A549 (cell line): Measurements from ENCODE around the gene SRSF5. TPM values are rescaled to one million over a fixed set of nuclear protein-coding genes. Genes with fewer than 3 reads are reported as not detected.
A peak's percentile ranks its signal among the peaks of the same experiment; 100 is the strongest.

ENCODE experiments used
- ATAC-seq, 2 experiments: fragments of 200-7000 bp in 1 of 2; fragments of >200 bp in 1 of 2; cut with Nextera tagmentation in 1 of 2; cut with Tn5 transposase in 1 of 2; 3 replicates each; pipeline versions ENCODE4 v1.8.0 to v1.9.1; 2018 to 2020; ENCODE audit warnings: mild to moderate bottlenecking in 1 of 2, moderate library complexity in 1 of 2
- CTCF ChIA-PET: fragments of 300-600 bp; sonication (Branson Sonifier 250); formaldehyde crosslinking; extraction: SDS; loops from one replicate; lab custom pipeline; 2021; ENCODE audit warnings: antibody characterized with exemption, inconsistent platforms; lab: Yijun Ruan, JAX
- POLR2A ChIA-PET: fragments of 350-600 bp; formaldehyde crosslinking; extraction: SDS; loops from one replicate; lab custom pipeline; 2021; ENCODE audit warnings: antibody characterized with exemption, inconsistent platforms; lab: Yijun Ruan, JAX
- DNase-seq, 2 experiments: peaks; one replicate each; pipeline versions ENCODE4 v3.0.0 to v3.0.0-alpha.2; 2011 to 2016; ENCODE audit warnings: low read depth in 1 of 2, low spot score in 1 of 2
- FAIRE-seq: peaks from 2 replicates; lab custom pipeline; 2011; peaks lifted over from hg19 to GRCh38; lab: Jason Lieb, UNC
- H3K27ac ChIP-seq, 2 experiments: fragments of >200 bp; sonication (Bioruptor Twin); formaldehyde crosslinking; 3 replicates each; pipeline ENCODE4 v1.5.1; 2016 to 2017
- H3K4me1 ChIP-seq: fragments of >200 bp; sonication (Bioruptor Twin); formaldehyde crosslinking; 3 replicates; pipeline ENCODE4 v1.6.1; 2016
- H3K4me2 ChIP-seq: fragments of >200 bp; sonication (Bioruptor Twin); formaldehyde crosslinking; 3 replicates; pipeline ENCODE4 v1.6.1; 2016
- H3K4me3 ChIP-seq: fragments of >200 bp; sonication (Bioruptor Twin); formaldehyde crosslinking; 3 replicates; pipeline ENCODE4 v1.5.1; 2016
- H3K9me3 ChIP-seq: fragments of >200 bp; sonication (Bioruptor Twin); formaldehyde crosslinking; 3 replicates; pipeline ENCODE4 v1.6.1; 2016
- ATOH8 ChIP-seq: fragments of 250-450 bp; sonication (Bioruptor Pico); IDR thresholded peaks from 2 replicates; pipeline ENCODE4 v1.5.0; 2020; ENCODE audit warnings: low read depth, mild to moderate bottlenecking, moderate library complexity
- BCL3 ChIP-seq: fragments of >200 bp; sonication (Bioruptor Twin); formaldehyde crosslinking; IDR thresholded peaks from 3 replicates; pipeline ENCODE4 v1.6.1; 2016
- CBX2 ChIP-seq: fragments of 200-600 bp; sonication (generic); IDR thresholded peaks from 2 replicates; pipeline ENCODE4 v1.6.1; 2016; ENCODE audit warnings: low read depth, mild to moderate bottlenecking, borderline replicate concordance
- CHD2 ChIP-seq: fragments of 150-350 bp; IDR thresholded peaks from 2 replicates; pipeline ENCODE4 v1.6.1; 2014; ENCODE audit warnings: low read length; ENCODE audit not compliant: partially characterized antibody
- CHD4 ChIP-seq: fragments of 200-600 bp; sonication (generic); IDR thresholded peaks from 2 replicates; pipeline ENCODE4 v1.6.1; 2016; ENCODE audit warnings: antibody characterized with exemption, mild to moderate bottlenecking, borderline replicate concordance
- ELK1 ChIP-seq: fragments of 150-350 bp; IDR thresholded peaks from 2 replicates; pipeline ENCODE4 v1.6.1; 2014; ENCODE audit warnings: low read depth, mild to moderate bottlenecking, low read length
- EP300 ChIP-seq, 2 experiments: fragments of >200 bp; sonication (Bioruptor Twin); formaldehyde crosslinking; IDR thresholded peaks; 2 replicates in 1 of 2; 3 replicates in 1 of 2; pipeline ENCODE4 v1.6.1; 2016 to 2017
- ESRRA ChIP-seq: fragments of 150-350 bp; IDR thresholded peaks from 2 replicates; pipeline ENCODE4 v1.6.1; 2014; ENCODE audit warnings: mild to moderate bottlenecking, low read length, borderline replicate concordance
- FOXS1 ChIP-seq: fragments of 250-450 bp; sonication (Bioruptor Pico); IDR thresholded peaks from 2 replicates; pipeline ENCODE4 v1.5.0; 2020; ENCODE audit warnings: mild to moderate bottlenecking, moderate library complexity
- HES2 ChIP-seq: fragments of >200 bp; sonication (Bioruptor Twin); formaldehyde crosslinking; IDR thresholded peaks from 2 replicates; pipeline ENCODE4 v1.6.1; 2016
- HEYL ChIP-seq: fragments of 250-450 bp; sonication (Bioruptor Pico); IDR thresholded peaks from 2 replicates; pipeline ENCODE4 v1.8.0; 2021; ENCODE audit warnings: mild to moderate bottlenecking, moderate library complexity
- HOXB5 ChIP-seq: fragments of 250-450 bp; sonication (Bioruptor Pico); IDR thresholded peaks from 2 replicates; pipeline ENCODE4 v1.5.0; 2020; ENCODE audit warnings: mild to moderate bottlenecking, moderate library complexity
- MAX ChIP-seq: IDR thresholded peaks from 2 replicates; pipeline ENCODE4 v1.6.1; 2012
- NPAS2 ChIP-seq: fragments of 250-450 bp; sonication (Bioruptor Pico); IDR thresholded peaks from 2 replicates; pipeline ENCODE4 v1.8.0; 2022; ENCODE audit warnings: mild to moderate bottlenecking, moderate library complexity, borderline replicate concordance
- PHF8 ChIP-seq: fragments of 200-600 bp; sonication (generic); IDR thresholded peaks from 2 replicates; pipeline ENCODE4 v1.6.1; 2016; ENCODE audit warnings: low read depth, mild to moderate bottlenecking, antibody characterized with exemption, moderate library complexity, borderline replicate concordance
- POLR2AphosphoS2 ChIP-seq: conservative IDR thresholded peaks from 2 replicates; pipeline ENCODE4 v1.6.1; 2012; ENCODE audit warnings: low read length, improper control_type of control experiment, inconsistent platforms
- RCOR1 ChIP-seq: fragments of 150-350 bp; IDR thresholded peaks from 2 replicates; pipeline ENCODE4 v1.6.1; 2014; ENCODE audit warnings: antibody characterized with exemption, low read length, low read depth
- REST ChIP-seq: fragments of 200-600 bp; sonication (generic); IDR thresholded peaks from 2 replicates; pipeline ENCODE4 v1.6.1; 2016; ENCODE audit warnings: antibody characterized with exemption, mild to moderate bottlenecking, moderate library complexity
- RFX5 ChIP-seq: fragments of 450-650 bp; IDR thresholded peaks from 2 replicates; pipeline ENCODE4 v1.7.1; 2014; ENCODE audit warnings: antibody characterized with exemption, mild to moderate bottlenecking, moderate library complexity
- SMC3 ChIP-seq: fragments of >200 bp; sonication (Bioruptor Twin); formaldehyde crosslinking; IDR thresholded peaks from 3 replicates; pipeline ENCODE4 v1.6.1; 2018; ENCODE audit warnings: inconsistent platforms
- TFCP2L1 ChIP-seq: fragments of 250-450 bp; sonication (Bioruptor Pico); IDR thresholded peaks from 2 replicates; pipeline ENCODE4 v1.5.0; 2021; ENCODE audit warnings: mild to moderate bottlenecking
- ZC3H11A ChIP-seq: fragments of 450-650 bp; IDR thresholded peaks from 2 replicates; pipeline ENCODE4 v1.6.1; 2014; ENCODE audit warnings: antibody characterized with exemption, mild to moderate bottlenecking
- ZNF302 ChIP-seq: fragments of 250-450 bp; sonication (Bioruptor Pico); IDR thresholded peaks from 2 replicates; pipeline ENCODE4 v1.9.0; 2021; ENCODE audit warnings: inconsistent platforms, mild to moderate bottlenecking, moderate library complexity
- ZSCAN20 ChIP-seq: fragments of 250-450 bp; sonication (Bioruptor Pico); IDR thresholded peaks from 2 replicates; pipeline ENCODE4 v1.8.0; 2022; ENCODE audit warnings: mild to moderate bottlenecking, moderate library complexity
- WGBS: methylation state at CpG from one replicate; pipeline ENCODE4 v1.1.6; 2017; ENCODE audit errors: missing lambda C conversion rate; 5-methylcytosine and 5-hydroxymethylcytosine counted together
- polyA plus RNA-seq, 4 experiments: library from polyadenylated mRNA; depleted of rRNA in 3 of 4; stranded (reverse); fragments of >200 nt; fragmentation: RNase III in 1 of 4; extraction: RNeasy Plus Mini Kit Qiagen cat#74134 plus additional on column Dnase treatment in 1 of 4; gene quantifications; 2 replicates in 3 of 4; 3 replicates in 1 of 4; pipeline ENCODE4 v1.2.3, GENCODE V29; 2011 to 2017

Gene SRSF5
- polyA plus RNA-seq, 2 of the 4 experiments (the other 2 are of a cell fraction), result 285 to 355 TPM

- no peak for TF ChIP-seq SMC3
- TF ChIP-seq CBX2, result no peak
- no peak for TF ChIP-seq ELK1
- TF ChIP-seq ESRRA, result no peak
- TF ChIP-seq BCL3, result no peak
- no peak for TF ChIP-seq REST
- no peak for TF ChIP-seq EP300 (IDR thresholded peaks at IDR 0.05)
- TF ChIP-seq RCOR1, result no peak
- TF ChIP-seq CHD2, result no peak
- no peak for TF ChIP-seq ZC3H11A
- no peak for TF ChIP-seq ATOH8 (CRISPR knock-in tag)
- TF ChIP-seq ZNF302 (CRISPR knock-in tag), result no peak
- no peak for TF ChIP-seq NPAS2 (CRISPR knock-in tag)
- no peak for TF ChIP-seq CHD4
- no peak for TF ChIP-seq HES2
- no peak for TF ChIP-seq POLR2AphosphoS2
- TF ChIP-seq HEYL (CRISPR knock-in tag), result no peak
- ChIA-PET POLR2A (interaction anchor here (1.2 kb wide), 1 partner anchor 254 kb away, joined by 3 read pairs; no protein-coding TSS in a partner anchor), CTCF (interaction anchor here (2.1 to 15.3 kb wide), 4 partner anchors 12 to 254 kb away, joined by 8 to 199 read pairs (median 53); no protein-coding TSS in a partner anchor)
- WGBS, result 72% methylated on average over 8 of the region's 8 CpGs
- no peaks in the 10 kb centered on the region; the same call in 1 of the 3 replicates for H3K4me1 ChIP-seq
- no peak for DNase-seq
- H3K27ac ChIP-seq, result peak overlapping the region; percentile 65 to 69
- FAIRE-seq, result no peak
- no peaks in the 10 kb centered on the region for H3K9me3 ChIP-seq
- no peak overlapping the region; the same call in 2 of the 3 replicates for H3K4me2 ChIP-seq
- peak; percentile 18 to 36; a peak in 2 of 6 replicates for ATAC-seq
- no peak overlapping the region for H3K4me3 ChIP-seq
These were observed 52.7 kb downstream of the SRSF5 start for GRCh38 chr14:69819607-69820006.

- Histone ChIP-seq H3K4me3 (no peak overlapping the region), H3K27ac (peak overlapping the region in 1 of 2 experiments; percentile 46; a peak in 1 of 6 replicates), H3K9me3 (0 out of 3 replicates have a peak, but pooled peaks cover 6% of the 10 kb centered on the region), H3K4me2 (no peak overlapping the region), H3K4me1 (no peaks in the 10 kb centered on the region; the same call in 1 of the 3 replicates)
- CTCF ChIA-PET, result interaction anchor here (1.3 to 15.3 kb wide), 4 partner anchors 207 to 496 kb away, joined by 6 to 199 read pairs (median 47); no protein-coding TSS in a partner anchor
- DNase-seq (no peak), ATAC-seq (no peak), FAIRE-seq (no peak)
- 58% methylated on average over 2 of the region's 2 CpGs for WGBS
- POLR2A ChIA-PET, result no interaction called here
- TF ChIP-seq FOXS1 (CRISPR knock-in tag) (no peak), ELK1 (no peak), TFCP2L1 (no peak), HEYL (CRISPR knock-in tag) (no peak), REST (no peak), MAX (no peak), RFX5 (no peak), PHF8 (no peak), HOXB5 (CRISPR knock-in tag) (no peak), ZSCAN20 (CRISPR knock-in tag) (no peak)
These were observed 54.0 kb downstream of the SRSF5 start for GRCh38 chr14:69820991-69821390.
